Prostate gland (tissue), 2 donors: Measurements from ENCODE around the gene TNFAIP8. TPM values are rescaled to one million over a fixed set of nuclear protein-coding genes. Genes with fewer than 3 reads are reported as not detected.

Source experiments
- DNase-seq: peaks from one replicate; pipeline ENCODE4 v3.0.0-alpha.2; 2019; ENCODE audit warnings: low spot score
- H3K27ac ChIP-seq, 2 donors: fragments of 200-600 bp; sonication (generic); 2 replicates each; pipeline ENCODE4 v1.5.1; 2017 to 2019
- H3K27me3 ChIP-seq: fragments of 200-600 bp; sonication (generic); replicated peaks from 2 replicates; pipeline ENCODE4 v1.5.1; 2019; ENCODE audit not compliant: insufficient read depth
- H3K36me3 ChIP-seq, 2 donors: fragments of 200-600 bp; sonication (generic); 1 replicate in 1 of 2; 2 replicates in 1 of 2; pipeline versions ENCODE4 v1.5.1 to v1.8.1; 2017 to 2019
- H3K4me1 ChIP-seq: fragments of 200-600 bp; sonication (generic); replicated peaks from 2 replicates; pipeline ENCODE4 v1.5.1; 2019
- H3K4me3 ChIP-seq, 2 donors: fragments of 200-600 bp; sonication (generic); 2 replicates each; pipeline ENCODE4 v1.5.1; 2017 to 2019
- H3K9me3 ChIP-seq: fragments of 200-600 bp; sonication (generic); 2 replicates; pipeline ENCODE4 v1.5.1; 2017
- POLR2A ChIP-seq: fragments of 450-650 bp; IDR thresholded peaks from one replicate; pipeline ENCODE4 v1.6.1; 2016; ENCODE audit warnings: antibody characterized with exemption, mild to moderate bottlenecking
- POLR2AphosphoS5 ChIP-seq: sonication (generic); formaldehyde crosslinking; IDR thresholded peaks from one replicate; pipeline ENCODE4 v1.6.1; 2017; ENCODE audit warnings: antibody characterized with exemption
- WGBS: methylation state at CpG from one replicate; pipeline ENCODE4 v1.1.5; 2018; 5-methylcytosine and 5-hydroxymethylcytosine counted together
- intact Hi-C: fragments of 100-400 bp; cut with DNase I; formaldehyde crosslinking; loops from one replicate; pipeline ENCODE4 v1.14.2; 2022
- total RNA-seq, 2 donors: library from RNA; depleted of rRNA; stranded (reverse); fragments of >200 nt; gene quantifications; one replicate each; pipeline ENCODE4 v1.1.0, GENCODE V29; 2016
- TF ChIP-seq, protein P1 (sequence below), 4 experiments: fragments of 200-600 bp in 2 of 4; fragments of 450-650 bp in 2 of 4; sonication (generic) in 2 of 4; IDR thresholded peaks; 1 replicate in 3 of 4; 2 replicates in 1 of 4; pipeline ENCODE4 v1.5.1; 2016 to 2019; ENCODE audit warnings: antibody characterized with exemption in 4 of 4, mild to moderate bottlenecking in 2 of 4, moderate library complexity in 2 of 4

TNFAIP8 gene
- total RNA-seq, 2 donors from 2014 or later: 21.6 to 40.0 TPM

DNA sequence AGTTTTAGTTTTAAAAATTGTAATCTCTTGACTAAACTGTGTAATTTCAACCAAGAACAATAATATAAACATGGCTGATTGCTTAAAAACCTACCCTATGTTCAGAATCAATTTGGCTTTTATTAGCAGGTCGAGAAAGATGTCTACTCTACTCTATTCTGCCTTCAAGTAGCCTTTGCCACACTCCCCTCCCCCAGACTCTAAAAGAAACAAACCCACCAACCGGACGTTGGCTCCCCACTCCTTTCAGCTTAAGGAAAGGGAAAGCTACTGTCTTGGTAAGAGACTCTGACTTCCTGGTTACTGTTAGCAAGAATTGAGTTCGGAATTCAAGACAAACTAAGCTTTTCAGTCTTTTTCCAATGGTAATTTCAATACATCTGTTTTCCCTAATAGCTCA lies 46.7 kb downstream of the TNFAIP8 start:
- H3K36me3 ChIP-seq: no peaks in the 10 kb centered on the region
- no peak overlapping the region for H3K27ac ChIP-seq
- no peaks in the 10 kb centered on the region for H3K4me1 ChIP-seq
- DNase-seq: no peak
- 80% methylated on average over 4 of the region's 4 CpGs for WGBS
- intact Hi-C loops: no loop called here
- H3K4me3 ChIP-seq: no peak overlapping the region
- TF ChIP-seq POLR2A (no peak), POLR2AphosphoS5 (no peak)
- TF ChIP-seq, protein P1, sequence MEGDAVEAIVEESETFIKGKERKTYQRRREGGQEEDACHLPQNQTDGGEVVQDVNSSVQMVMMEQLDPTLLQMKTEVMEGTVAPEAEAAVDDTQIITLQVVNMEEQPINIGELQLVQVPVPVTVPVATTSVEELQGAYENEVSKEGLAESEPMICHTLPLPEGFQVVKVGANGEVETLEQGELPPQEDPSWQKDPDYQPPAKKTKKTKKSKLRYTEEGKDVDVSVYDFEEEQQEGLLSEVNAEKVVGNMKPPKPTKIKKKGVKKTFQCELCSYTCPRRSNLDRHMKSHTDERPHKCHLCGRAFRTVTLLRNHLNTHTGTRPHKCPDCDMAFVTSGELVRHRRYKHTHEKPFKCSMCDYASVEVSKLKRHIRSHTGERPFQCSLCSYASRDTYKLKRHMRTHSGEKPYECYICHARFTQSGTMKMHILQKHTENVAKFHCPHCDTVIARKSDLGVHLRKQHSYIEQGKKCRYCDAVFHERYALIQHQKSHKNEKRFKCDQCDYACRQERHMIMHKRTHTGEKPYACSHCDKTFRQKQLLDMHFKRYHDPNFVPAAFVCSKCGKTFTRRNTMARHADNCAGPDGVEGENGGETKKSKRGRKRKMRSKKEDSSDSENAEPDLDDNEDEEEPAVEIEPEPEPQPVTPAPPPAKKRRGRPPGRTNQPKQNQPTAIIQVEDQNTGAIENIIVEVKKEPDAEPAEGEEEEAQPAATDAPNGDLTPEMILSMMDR (IDR thresholded peaks at IDR 0.05): no peak
- H3K9me3 ChIP-seq: no peaks in the 10 kb centered on the region
- no peaks in the 10 kb centered on the region for H3K27me3 ChIP-seq

DNA sequence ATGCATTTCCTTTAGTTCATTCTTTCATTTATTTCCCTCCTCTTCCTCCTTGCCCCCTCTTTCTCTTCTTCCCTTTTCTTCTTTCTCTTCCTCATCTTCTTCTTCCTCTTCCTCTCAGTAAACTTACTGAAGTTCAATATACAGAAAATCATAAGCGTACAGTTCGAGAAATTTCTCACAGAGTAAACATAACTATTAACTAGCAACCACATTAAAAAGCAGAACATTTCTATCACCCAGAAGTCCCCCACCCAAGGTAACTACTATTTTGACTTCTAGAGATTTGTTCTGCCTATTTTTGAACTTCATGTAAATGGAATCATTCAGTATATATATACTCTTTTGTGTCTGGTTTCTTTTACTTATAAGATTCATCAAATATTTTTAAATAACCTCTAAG lies 48.2 kb downstream of the TNFAIP8 start:
- WGBS: 92% methylated on average over 2 of the region's 2 CpGs
- intact Hi-C loops: no loop called here

DNA sequence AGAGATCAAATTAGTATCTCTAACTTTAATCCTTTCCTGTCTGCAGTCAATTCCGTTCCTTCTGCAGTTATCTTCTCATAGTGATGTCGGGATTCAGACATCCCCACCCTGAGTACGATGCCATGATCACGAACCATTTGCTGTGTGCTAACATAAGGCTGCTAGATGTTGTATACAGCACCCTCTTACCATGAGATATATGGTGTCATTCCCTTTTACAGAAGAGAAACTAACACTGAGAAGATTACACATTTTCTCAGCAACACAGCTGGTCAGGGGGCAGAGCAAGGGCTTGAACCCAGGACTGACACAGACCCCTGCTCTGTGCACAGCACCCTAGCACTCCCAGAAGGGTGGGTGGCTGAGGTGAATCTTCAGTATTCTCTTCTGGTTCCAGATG lies 49.6 kb downstream of the TNFAIP8 start:
- intact Hi-C loops: no loop called here
- H3K4me1 ChIP-seq: no peaks in the 10 kb centered on the region
- no peaks in the 10 kb centered on the region for H3K36me3 ChIP-seq
- H3K9me3 ChIP-seq: no peaks in the 10 kb centered on the region
- no peak for TF ChIP-seq POLR2AphosphoS5
- TF ChIP-seq, protein P1 (IDR thresholded peaks at IDR 0.05): no peak
- no peak overlapping the region for H3K27ac ChIP-seq
- no peaks in the 10 kb centered on the region for H3K27me3 ChIP-seq
- 85% methylated on average over 4 of the region's 4 CpGs for WGBS
- no peak for DNase-seq
- no peak overlapping the region for H3K4me3 ChIP-seq

More for the DNA sequence above, 48.2 kb downstream of the TNFAIP8 start:
- Histone ChIP-seq H3K4me3 (no peak overlapping the region), H3K36me3 (no peaks in the 10 kb centered on the region), H3K27me3 (no peaks in the 10 kb centered on the region), H3K9me3 (no peaks in the 10 kb centered on the region), H3K4me1 (no peaks in the 10 kb centered on the region), H3K27ac (no peak overlapping the region)
- TF ChIP-seq POLR2AphosphoS5: no peak
- TF ChIP-seq, protein P1 (IDR thresholded peaks at IDR 0.05): no peak
- TF ChIP-seq POLR2A: no peak
- no peak for DNase-seq

DNA sequence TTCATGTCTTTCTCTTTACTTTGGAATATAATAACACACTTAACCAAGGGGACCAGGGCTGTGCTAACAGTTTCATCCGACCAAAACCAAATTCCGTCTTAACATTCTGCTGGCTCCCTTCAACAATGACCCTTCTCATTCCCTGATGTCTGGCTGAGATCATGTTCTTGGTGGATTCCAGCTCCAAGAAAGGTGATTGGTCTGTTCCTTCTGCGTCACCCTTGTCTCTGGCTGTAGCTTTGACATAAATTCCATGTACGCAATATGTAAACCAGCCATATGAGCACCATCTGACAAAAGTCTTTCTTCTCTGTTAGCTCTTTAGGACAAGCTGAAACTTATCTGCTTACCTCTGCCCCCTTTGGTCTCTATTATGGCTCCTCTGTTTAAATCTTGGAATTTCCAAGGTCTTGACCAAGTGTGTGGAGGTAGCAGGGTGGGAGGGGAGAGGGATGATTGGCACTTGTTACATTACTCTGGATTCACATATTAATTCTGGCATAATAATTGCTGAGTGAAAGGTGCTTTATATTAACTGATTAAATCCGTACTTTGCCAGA lies 50.8 kb downstream of the TNFAIP8 start:
- Histone ChIP-seq H3K4me1 (no peaks in the 10 kb centered on the region), H3K36me3 (no peaks in the 10 kb centered on the region), H3K27ac (no peak overlapping the region), H3K27me3 (no peaks in the 10 kb centered on the region), H3K4me3 (no peak overlapping the region), H3K9me3 (no peaks in the 10 kb centered on the region)
- TF ChIP-seq POLR2AphosphoS5 (no peak), POLR2A (no peak)
- TF ChIP-seq, protein P1 (IDR thresholded peaks at IDR 0.05): no peak
- 88% methylated on average over 5 of the region's 5 CpGs for WGBS
- intact Hi-C loops: no loop called here
- DNase-seq: no peak

- TF ChIP-seq POLR2AphosphoS5: no peak
- TF ChIP-seq, protein P1 (IDR thresholded peaks at IDR 0.05): no peak
- TF ChIP-seq POLR2A: no peak
- Histone ChIP-seq H3K27ac (no peak overlapping the region), H3K4me1 (no peaks in the 10 kb centered on the region), H3K27me3 (no peaks in the 10 kb centered on the region), H3K4me3 (no peak overlapping the region), H3K9me3 (no peaks in the 10 kb centered on the region), H3K36me3 (no peaks in the 10 kb centered on the region)
- WGBS: 92% methylated on average over 3 of the region's 3 CpGs
- intact Hi-C loops: no loop called here
- no peak for DNase-seq
Observed at GRCh38 chr5:119409235-119409815, 53.5 kb downstream of the TNFAIP8 start.
